Pons (tissue), 1 donor: Measurements from ENCODE around the gene CDCA7L.
"Not testable (repeated sequence)": the region's sequence is repeated elsewhere in the genome, so short reads cannot be mapped to it uniquely, and the experiment has no call there.

Experiments used
- DNase-seq: peaks from one replicate; pipeline ENCODE4 v3.0.0-alpha.2; 2016; ENCODE audit warnings: low spot score

The CDCA7L gene

DNA sequence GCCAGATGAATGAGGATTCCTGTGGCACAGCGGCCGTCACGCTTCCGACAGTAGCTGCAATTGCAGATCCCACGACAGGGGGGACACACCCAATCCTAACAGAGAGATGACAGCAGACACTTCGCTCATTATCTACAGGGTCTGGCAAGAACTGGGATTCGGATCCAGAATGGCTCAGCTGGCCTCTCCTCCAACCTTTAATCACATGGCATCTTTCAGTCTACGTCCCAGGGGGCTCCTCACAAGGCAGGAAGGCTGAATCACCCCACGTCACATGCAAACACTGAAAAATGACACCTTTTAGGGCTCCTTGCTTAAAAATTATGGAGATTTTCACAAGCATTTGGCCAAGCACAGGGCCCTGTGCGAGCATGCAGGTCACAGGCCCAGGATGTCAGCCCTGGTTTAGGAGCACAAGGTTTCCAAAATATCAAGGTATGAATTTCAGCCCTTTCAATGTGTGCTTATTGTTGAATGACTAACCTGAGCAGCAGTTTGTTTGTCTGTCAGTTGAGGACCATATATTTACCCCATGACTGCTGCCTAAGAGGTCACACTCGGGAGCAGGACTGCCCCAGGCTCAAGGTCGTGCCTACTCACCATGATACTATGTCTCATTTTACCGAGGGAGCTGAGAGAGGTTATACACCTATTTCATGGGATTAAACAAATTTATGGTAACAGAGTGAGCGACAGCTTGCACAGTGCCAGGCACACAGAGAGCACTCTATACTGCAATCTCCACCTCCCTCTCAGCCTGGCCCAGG lies 42.5 kb downstream of the CDCA7L start:
- DNase-seq: no peak

DNA sequence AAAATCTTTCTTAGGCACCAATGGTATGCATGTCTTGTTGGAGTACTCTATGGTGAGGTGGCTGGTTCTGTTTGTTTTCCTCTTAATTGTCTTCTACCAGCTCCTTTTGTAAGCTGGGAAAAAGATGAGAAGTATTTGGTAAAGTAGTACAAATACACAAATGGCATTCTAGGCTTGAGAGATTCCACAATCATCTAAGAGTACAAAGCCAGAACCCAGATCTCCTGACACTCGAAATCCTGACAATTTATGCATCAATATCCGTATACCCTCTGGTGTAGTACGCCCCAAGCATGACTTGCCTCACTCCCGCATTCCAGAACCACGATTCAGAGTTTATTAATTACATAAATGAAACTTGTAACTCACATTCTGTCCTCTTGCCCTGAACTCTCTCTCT lies 43.5 kb downstream of the CDCA7L start:
- no peak for DNase-seq

DNA sequence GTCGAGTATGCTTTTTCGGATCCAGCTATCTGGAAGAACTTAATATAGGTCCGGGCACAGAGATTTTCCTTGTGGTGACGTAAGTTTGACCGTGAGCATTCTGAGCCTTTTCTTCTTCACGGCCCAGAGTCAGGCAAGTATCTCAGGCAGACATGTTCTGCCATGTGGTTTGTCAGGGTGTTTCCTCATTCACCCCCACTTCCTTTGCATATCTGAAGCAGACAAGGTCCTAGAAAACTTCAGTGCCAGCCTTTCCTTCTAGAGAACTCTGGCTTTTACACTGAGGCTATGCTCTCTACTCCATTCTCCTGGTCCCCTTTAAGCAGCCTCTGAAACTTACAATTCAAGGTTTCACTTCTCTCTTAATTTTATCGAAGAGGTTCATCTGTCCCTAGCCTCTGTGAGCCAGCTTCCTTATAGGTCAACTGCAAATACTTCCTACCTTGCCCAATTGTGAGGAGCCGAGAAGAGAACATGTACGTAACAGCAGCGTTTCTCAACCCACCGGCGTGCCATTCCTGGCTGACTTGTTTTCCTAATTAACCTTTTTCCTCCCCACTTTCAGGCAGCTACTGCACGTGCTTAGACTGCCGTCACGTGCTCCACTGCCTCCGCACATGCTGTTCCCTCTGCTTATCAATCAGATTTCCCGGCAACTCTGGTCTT lies 47.3 kb downstream of the CDCA7L start:
- peak; percentile 55 for DNase-seq

DNA sequence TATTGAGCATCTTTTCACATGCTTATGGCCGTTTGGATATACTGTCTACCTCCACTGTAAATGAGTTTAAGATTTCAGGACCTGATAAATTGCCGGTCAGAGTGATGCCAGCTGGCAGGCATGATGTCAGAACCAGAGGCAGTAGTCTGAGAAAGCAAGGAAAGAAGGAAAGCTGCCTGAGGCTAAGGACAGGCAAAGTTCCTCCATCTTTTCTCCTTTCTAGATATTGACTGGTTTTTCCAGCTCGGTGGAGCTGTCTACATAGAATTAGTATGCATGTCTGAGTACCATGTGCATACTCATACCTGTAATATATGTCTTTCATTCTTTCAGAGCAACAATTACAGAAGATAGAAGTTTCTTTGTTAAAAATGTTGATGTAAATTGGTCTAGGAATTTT lies 52.3 kb downstream of the CDCA7L start:
- DNase-seq: no peak

DNA sequence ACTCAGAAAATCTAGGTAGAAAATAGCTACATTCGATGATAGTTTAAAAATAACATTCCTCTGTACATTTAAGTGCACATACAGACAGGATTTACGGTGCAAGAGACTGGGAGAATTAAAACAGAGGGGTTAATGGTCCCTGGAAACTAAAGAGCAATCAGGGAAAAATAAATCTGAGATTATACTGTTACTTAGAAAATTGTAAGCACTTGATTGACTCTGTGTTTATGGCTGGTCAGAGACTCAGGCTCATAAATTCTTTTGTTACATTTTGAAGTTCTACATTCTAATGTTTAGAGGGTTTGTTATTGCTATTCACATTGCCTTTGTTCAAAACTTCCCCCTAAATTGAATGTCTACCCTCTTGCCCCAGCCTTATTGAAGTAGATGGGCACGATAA lies 54.4 kb downstream of the CDCA7L start:
- no peak for DNase-seq

DNA sequence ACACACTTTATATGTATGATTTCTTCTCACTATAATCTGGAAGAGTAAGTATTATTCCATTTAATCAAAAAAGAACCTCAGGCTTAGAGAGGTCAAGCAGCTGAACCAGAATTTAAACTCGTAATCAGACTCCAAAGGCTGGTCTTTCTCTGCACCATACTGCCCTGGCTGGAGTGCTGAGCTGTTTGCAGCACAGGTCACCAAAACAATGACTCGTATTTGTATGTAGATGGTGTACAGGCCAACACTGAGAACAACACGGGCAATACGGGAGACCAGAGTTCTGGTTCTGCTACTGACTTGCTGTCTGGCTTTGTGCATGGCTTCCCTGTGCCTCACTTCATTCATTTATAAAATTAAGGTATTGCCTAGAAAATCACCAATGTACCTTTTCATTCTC lies 57.9 kb downstream of the CDCA7L start:
- DNase-seq: no peak

DNA sequence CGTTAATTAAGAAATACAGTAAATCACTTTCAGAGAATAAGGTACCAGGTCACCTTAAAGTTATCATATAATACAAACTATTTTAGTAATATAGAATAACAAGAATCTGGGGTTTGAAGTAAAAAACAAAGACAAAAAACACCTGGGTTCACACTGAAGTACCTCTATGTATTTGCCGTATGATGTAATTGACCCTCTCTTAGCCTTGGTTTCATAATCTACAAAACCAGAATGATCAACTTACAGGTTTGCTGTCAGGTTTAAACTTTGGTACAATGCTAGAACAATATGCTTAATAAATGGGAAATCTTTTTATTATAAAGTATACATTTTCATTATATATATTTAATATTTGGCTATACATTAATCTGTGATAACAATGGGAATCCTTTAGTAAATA lies 58.3 kb downstream of the CDCA7L start:
- no peak for DNase-seq

DNA sequence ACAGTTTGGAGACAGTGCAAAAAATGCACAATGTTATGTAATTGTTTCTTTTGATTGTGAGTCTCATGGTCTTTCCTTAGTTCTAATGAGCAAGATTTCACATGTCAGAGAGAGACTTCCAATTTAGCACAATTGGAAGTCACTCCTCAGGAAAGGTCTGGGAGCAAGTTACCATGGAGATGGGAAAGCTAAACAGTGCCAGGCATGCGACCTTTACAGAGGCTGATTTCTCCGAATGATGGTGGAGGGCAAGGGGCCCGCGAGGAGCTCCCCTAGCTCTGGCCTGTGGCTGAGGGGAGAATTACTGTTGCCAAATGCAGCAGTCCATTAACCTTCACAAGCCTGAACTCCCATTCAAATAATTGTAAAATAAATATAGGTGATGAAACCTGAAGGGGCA lies 59.3 kb downstream of the CDCA7L start:
- DNase-seq: no peak

DNA sequence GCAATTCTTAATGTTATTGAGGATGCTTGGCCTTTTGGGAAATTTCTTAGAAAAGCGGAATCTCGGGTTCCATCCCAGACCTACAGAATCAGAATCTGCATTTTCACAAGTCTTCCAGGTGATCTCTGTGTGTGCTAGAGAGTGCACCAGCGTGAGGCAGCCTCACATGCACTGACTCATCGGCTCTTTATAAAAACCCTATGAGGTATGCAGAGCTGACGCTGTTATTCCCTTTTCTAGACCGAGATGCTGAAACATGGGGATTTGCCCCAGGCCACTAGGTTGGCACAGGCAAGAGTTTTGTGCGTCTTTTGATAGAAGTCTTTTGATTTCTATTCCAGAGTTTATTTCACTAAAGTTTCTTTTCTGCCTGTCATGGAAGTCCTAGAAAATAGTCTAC lies 61.2 kb downstream of the CDCA7L start:
- DNase-seq: no peak

DNA sequence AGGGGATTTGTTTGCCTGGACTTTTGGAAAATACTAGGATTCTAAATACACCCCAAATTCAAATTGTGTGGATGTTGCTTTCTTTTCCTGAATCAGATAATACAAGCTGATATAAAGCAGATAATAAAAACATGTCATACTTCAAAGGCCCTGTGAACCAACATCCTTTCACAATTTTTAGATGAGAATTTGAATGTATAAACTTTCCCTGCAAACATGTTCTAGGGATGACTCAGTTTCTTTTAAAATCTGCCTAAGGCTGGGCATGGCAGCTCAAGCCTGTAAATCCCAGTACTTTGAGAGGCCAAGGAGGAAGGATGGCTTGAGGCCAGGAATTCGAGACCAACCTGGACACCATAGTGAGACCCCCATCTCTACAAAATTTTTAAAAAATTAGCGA lies 62.2 kb downstream of the CDCA7L start:
- not testable (repeated sequence) for DNase-seq

DNA sequence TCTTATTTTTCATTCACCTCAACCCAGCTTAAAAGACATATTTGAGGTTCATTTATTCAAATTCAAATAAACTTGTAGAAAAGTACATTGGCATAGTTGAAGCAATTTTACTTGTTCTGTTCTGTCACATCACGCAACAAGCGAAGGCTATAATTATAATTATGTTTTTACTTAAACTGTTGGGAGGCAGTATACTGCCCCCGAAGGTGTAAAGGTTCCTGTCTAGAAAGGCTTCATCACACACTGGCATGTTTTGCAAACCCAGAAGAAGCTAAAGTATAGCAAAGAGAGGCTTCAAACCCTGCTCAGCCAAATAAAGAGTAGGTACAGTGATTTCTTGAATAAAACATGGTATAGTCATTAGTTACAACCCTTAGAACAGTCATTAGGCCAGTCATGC lies 62.6 kb downstream of the CDCA7L start:
- DNase-seq: no peak

DNA sequence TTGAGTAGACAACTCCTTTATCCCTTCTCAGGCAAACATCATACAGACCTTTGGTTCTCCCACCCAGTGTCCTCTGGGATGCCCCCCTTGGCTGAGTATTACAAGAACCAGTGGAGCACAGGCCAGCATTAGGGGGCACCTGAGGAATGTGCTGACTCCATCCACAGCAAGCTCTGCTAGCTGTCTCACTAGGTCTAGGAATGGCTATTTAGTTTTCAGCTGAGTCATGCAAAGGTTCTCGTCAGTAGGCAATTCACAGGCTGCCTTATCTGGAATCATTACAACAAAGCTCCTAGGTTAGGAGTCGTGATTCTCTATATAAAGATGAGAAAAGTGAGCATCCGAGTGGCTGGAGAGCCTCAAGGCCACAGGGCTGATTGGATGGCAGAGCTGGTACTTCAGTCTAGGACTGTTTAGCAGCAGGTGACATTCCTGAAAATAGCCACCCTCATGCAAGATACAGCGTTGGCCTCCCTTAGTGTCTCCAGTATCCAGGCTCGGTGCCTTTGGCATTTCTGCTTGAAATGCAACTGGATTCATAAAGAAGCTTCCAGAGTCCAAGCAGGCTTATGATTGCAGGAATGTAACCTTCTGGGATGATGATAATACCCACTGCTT lies 75.8 kb downstream of the CDCA7L start:
- DNase-seq: no peak

DNA sequence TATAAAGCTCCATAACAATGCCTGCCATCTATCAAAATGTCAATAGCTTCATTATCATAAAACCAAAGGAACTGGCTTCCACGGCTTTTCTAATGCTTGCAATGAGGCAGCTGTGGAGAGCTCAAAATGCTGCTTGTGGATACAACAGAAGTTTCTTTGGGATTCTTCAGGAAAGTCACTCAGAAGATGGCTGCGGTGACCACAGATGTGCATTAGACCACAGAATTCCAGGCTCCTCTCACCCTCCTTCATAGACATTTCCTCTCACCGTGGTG lies 77.2 kb downstream of the CDCA7L start:
- no peak for DNase-seq

DNA sequence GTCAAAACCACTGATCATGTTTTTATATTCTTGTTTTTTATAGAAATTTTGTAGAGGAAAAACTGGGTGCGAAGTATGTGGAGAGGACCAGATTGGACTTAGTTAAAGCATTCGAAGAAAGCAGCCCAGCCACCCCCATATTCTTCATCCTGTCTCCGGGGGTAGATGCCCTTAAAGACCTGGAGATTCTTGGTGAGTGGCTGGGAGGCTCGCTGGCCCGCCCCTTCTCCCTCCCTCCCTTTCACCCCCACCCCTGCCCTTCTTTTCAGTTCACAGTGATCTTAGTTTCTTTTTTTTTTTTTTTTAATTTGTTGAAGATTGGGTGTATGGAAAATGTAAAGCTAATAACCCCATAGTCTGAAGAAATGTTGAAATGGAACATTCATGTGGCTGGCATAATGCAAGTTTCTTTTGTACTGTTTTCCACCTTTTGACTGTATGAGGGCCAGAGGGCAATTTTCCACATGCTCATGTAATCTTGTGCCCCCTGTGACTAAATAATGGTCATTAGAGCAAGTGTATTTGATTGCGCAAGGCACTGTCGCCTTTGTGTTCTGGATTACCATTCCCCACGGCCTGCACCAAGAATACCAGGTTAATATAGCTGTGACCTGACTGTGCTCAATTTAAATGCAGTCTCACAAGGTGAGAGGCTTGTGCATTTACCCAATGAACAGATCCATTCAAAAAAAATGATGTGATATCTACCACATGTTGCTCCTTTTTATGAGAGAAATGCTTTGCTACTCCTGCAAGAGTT lies 77.7 kb downstream of the CDCA7L start:
- DNase-seq: no peak

DNA sequence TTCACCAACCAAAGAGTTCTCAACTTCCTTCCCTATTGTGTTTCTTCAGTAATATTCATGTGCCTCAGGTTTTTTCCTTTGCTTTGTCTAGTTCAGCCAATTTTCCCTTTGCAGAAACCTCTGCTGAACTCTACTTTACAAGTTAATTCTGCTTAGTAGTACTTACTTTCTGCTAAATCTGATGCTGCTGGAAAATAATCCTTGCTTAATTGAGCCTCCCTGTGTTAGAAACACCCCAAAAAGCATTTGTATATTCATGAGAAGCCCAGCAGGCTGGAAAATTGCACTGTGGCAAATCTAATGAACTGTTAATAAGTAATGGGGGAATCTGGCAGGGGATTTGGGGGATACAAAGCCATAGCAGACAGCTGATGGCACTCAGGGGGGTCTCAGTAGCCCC lies 78.5 kb downstream of the CDCA7L start:
- DNase-seq: no peak

DNA sequence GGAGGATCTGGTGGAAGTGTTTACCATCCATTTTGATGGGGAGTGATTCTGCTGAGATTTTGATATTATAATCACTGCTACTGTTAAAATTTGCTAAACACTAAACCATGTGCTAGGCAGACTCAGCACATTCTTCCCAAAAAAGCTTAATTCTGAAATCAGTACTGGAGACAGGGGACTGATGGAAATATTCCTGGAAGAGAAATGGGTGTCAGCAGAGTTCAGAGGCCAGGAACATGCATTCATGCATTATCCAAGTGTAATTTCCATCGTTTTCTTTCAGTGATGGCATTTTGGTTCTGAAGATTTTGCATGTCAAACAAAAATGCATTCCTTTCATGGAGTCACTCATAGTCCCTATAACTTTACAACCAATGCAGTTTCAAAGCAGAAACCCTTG lies 79.0 kb downstream of the CDCA7L start:
- no peak for DNase-seq

DNA sequence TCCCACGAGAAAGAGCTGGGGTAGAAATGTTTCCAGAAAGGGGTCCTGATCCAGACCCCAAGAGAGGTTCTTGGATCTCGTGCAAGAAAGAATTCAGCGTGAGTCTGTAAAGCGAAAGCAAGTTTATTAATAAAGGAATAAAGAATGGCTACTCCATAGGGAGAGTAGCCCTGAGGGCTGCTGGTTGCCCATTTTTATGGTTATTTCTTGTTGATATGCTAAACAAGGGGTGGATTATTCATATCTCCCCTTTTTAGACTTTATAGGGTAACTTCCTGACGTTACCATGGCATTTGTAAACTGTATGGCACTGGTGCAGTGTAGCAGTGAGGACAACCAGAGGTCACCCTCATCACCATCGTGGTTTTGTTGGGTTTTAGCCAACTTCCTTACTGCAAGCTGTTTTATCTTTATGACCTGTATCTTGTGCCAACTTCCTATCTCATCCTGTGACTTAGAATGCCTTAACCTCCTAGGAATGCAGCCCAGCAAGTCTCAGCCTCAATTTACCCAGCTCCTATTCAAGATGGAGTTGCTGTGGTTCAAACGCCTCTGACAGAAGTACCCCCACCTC lies 80.0 kb downstream of the CDCA7L start:
- DNase-seq: not testable (repeated sequence)

DNA sequence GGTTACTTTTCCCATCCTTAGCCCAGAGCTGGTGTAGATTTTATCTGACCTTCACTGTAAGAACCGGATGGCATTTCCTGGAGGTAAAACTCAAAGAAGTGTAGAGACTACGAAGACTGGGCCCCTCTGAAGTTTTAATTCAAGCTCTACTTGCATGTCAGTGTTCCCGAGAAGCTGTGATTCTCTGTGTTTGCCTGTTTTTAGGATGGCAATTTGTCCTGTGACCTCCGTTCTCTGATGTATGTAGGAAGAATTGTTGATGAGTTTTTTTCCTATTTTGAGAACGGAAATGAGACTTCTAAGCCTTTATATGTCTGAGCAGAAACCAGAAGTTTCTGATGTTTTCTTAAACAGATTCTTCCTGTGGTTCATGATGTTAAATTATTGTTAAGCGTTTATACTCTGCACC lies 94.1 kb downstream of the CDCA7L start:
- no peak for DNase-seq
